Measurements from ENCODE around the gene RIN2.
"Not testable (repeated sequence)": the region's sequence is repeated elsewhere in the genome, so short reads cannot be mapped to it uniquely, and the experiment has no call there.

The RIN2 gene

DNA sequence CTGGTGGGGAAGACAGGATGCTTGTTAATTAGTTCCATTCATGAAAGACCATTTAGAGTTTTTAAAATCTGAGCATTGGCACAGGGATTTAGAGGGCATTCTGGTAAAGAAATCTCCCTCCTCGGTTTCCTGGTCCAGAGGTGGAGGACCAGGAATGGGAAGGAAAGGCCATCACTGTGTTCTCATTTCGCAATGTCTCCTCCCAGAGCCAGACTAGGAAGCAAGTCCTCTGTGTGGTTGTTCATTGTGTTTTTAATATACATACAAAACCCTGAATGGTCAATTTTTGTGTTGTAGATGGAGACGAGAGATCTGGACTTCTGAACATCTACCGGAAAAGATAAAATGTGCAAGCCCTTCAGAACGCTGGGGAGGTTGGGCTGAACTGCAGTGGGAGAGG, 41.3 kb downstream of the RIN2 start:
- no peak for TF ChIP-seq CTCF (IDR thresholded peaks at IDR 0.05; ENCODE audit: low read depth, low read length)
- no peak for DNase-seq (ENCODE audit: extremely low read depth, low read depth)

GRCh38 chr20:19802099-19802491, 44.0 kb downstream of the RIN2 start:
- no peak for TF ChIP-seq CTCF (IDR thresholded peaks at IDR 0.05; ENCODE audit: low read depth, low read length)
- no peak for DNase-seq (ENCODE audit: extremely low read depth, low read depth)

DNA sequence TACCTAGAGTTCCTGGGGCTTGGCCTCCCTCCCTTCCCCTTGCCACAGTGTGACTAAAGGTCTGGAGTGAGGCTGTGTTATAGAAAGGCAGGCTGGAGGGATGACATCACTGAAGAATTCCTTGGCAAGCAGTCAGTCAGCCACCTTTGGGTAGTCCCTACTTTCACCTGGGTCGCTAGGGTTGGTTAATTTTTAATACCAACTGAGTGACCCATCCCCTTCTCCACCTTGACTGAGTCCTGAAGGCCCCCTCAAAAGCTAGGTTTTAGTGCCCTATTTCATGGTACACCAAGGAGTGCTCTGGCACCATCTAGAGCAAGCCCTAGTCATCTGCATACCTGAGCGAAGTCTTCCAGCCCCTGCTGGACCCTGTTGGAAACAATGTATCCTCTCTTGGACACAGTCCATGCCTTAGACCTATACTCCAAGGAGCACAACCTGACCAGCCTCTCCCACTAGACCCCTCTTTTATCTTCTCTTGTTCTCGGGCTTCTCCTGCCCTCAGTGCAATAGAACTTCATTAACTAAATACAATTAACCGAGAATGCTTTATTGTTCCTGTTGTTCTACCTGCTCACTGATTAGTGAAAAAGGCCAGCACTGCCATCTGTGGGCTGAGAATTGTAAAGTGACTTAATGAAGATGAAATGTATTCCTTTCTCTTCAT, 44.6 kb downstream of the RIN2 start:
- DNase-seq (ENCODE audit: extremely low read depth, low read depth) = no peak
- TF ChIP-seq CTCF (IDR thresholded peaks at IDR 0.05; ENCODE audit: low read depth, low read length) = no peak; the same call in 1 of the 2 replicates

- not testable (repeated sequence) for DNase-seq (ENCODE audit: extremely low read depth, low read depth)
These were observed 48.2 kb downstream of the RIN2 start for GRCh38 chr20:19806276-19806675.

- no peak for DNase-seq (ENCODE audit: extremely low read depth, low read depth)
- TF ChIP-seq CTCF (IDR thresholded peaks at IDR 0.05; ENCODE audit: low read depth, low read length) = no peak
These were observed 48.7 kb downstream of the RIN2 start for GRCh38 chr20:19806806-19807190.

GRCh38 chr20:19807191-19807945, 49.3 kb downstream of the RIN2 start:
- no peak for TF ChIP-seq CTCF (IDR thresholded peaks at IDR 0.05; ENCODE audit: low read depth, low read length)
- no peak for DNase-seq (ENCODE audit: extremely low read depth, low read depth)
